A549 treated with Mapracorat at 1 μM for 4 hours (cell line): ENCODE measurements around the gene NLRP10. TPM values are rescaled to one million over a fixed set of nuclear protein-coding genes. Genes with fewer than 3 reads are reported as not detected.

Experiments used
- total RNA-seq: library from RNA; stranded (reverse); fragments of 200-300 nt; extraction: Qiagen RNA extraction; gene quantifications from 5 replicates; pipeline ENCODE4 v1.2.3, GENCODE V29; 2022

The NLRP10 gene, protein sequence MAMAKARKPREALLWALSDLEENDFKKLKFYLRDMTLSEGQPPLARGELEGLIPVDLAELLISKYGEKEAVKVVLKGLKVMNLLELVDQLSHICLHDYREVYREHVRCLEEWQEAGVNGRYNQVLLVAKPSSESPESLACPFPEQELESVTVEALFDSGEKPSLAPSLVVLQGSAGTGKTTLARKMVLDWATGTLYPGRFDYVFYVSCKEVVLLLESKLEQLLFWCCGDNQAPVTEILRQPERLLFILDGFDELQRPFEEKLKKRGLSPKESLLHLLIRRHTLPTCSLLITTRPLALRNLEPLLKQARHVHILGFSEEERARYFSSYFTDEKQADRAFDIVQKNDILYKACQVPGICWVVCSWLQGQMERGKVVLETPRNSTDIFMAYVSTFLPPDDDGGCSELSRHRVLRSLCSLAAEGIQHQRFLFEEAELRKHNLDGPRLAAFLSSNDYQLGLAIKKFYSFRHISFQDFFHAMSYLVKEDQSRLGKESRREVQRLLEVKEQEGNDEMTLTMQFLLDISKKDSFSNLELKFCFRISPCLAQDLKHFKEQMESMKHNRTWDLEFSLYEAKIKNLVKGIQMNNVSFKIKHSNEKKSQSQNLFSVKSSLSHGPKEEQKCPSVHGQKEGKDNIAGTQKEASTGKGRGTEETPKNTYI
- not detected in 5 replicates for total RNA-seq

GRCh38 chr11:7965386-7965785, at the start of gene NLRP10:
Gene NLRP10 (minus strand): TSS chr11:7965447. CDS start chr11:7963495, 1,952 bp downstream.

GRCh38 chr11:7986768-7987559, 21.7 kb upstream of the NLRP10 start, which contains the start of gene EIF3F:
Gene EIF3F (plus strand): TSS chr11:7987337. CDS start chr11:7987353, 16 bp downstream.

DNA sequence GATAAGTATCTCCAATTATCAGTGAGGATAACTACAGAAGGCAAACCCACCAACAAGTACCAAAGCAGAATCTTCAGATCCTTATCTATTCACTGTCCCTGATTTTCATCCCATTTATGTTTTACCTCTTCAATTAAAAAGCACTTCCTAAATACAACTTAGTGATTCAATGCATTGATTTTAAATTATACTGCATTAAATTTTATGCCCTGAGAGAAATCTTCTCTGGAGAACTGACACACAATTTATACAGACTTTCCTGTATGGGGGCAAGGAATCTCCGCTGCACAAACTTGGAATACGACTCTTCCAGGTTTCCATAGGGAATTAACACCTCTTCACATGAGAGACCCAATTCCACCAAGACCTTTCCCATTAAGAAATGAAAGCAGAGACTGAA, 23.6 kb downstream of the NLRP10 start, which contains the start of gene OR10A3:
Gene OR10A3 (minus strand): TSS at position 101 of the 400 bp plus-strand sequence. CDS start 2,188 bp downstream, outside the sequence.

GRCh38 chr11:7931168-7931567, 34.1 kb downstream of the NLRP10 start, which contains the start of gene OR10A6:
Gene OR10A6 (minus strand): TSS chr11:7931268. CDS start chr11:7928662, 2,606 bp downstream.

Other genes with a start within 250 kb of the NLRP10 start
- not detected in 5 replicates for gene OR5P2, start 168.5 kb downstream of the NLRP10 start, total RNA-seq
- not detected in 5 replicates for gene OR5P3, start 134.6 kb downstream of the NLRP10 start, total RNA-seq
- gene OR10A6, start 34.2 kb downstream of the NLRP10 start, total RNA-seq = not detected in 5 replicates
- not detected in 5 replicates for gene OR10A3, start 23.7 kb downstream of the NLRP10 start, total RNA-seq
- gene EIF3F, start 21.9 kb upstream of the NLRP10 start, total RNA-seq = 309 to 357 TPM (median 320 TPM) in 5 replicates
- gene TUB, start 115.8 kb upstream of the NLRP10 start, total RNA-seq = 5.0 to 6.9 TPM (median 6.4 TPM) in 5 replicates
- gene RIC3, start 203.6 kb upstream of the NLRP10 start, total RNA-seq = 1.7 to 3.3 TPM (median 2.1 TPM) in 5 replicates